Measurements from ENCODE around the gene WFDC8.

The WFDC8 gene

DNA sequence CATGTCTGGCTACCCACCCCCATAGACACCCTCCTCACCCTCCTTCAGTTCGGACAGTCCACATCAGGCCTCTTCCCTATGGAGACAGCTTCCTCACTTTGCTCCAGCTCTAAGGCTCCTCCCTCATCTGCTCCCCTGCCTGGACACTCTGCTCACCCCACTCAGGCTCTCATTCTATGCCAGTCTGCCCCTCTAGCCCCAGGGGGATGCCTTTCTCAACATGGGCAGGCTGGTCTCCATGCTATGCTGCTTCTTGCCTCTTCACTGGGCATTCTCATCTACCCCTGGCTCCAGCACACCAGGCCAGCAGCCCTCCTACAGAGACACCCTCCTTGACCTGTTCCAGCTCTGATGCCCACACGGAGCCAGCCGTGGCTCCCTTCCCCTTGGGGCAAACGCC is at the start of gene WFDC8:
Gene WFDC8, minus strand, starts transcription at position 101 of the 400 bp plus-strand sequence. Its CDS starts 37 bp downstream, at position 64.
- TF ChIP-seq Cebpa-rat (IDR thresholded peaks at IDR 0.05): no peak
- H3K9me3 ChIP-seq: no peaks in the 10 kb centered on the region

DNA sequence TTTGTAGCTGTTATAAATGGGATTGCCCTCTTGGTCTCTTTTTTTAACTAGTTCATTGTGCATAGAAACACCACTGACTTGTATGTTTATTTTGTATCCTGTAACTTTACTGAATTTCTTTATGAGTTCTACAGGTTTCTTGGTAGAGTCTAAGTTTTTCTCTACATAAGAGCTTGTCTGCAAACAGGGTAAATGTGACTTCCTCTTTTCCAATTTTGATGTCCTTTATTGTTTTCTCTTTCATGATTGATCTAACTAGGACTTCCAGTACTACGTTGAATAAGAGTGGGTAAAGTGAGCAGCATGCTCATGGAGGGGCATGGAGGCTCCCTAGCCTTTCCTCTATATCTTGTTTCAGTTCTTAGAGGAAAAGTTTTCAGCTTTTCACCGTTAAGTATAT is 47.5 kb upstream of the WFDC8 start:
- Histone ChIP-seq H3K27me3 (no peaks in the 10 kb centered on the region), H3K4me1 (peaks cover 11% of the 10 kb centered on the region), H3K9me3 (peaks cover 14% of the 10 kb centered on the region), H4K20me1 (no peaks in the 10 kb centered on the region), H3K4me3 (no peak overlapping the region), H3K36me3 (no peaks in the 10 kb centered on the region), H3K27ac (no peak overlapping the region), H3K9ac (no peak overlapping the region), H3K4me2 (no peak overlapping the region)
- no peak for TF ChIP-seq Cebpa-rat (IDR thresholded peaks at IDR 0.05)

More for the DNA sequence above, at the start of gene WFDC8:
- H3K4me3 ChIP-seq: no peak within 1 kb of the TSS
- H3K9ac ChIP-seq: no peak within 1 kb of the TSS
- no peak within 1 kb of the TSS for H3K27ac ChIP-seq
- H4K20me1 ChIP-seq: no peaks in the 10 kb centered on the region
- H3K36me3 ChIP-seq: no peaks in the 10 kb centered on the region
- H3K27me3 ChIP-seq: no peaks in the 10 kb centered on the region
- no peaks in the 10 kb centered on the region for H3K4me1 ChIP-seq
- H3K4me2 ChIP-seq: no peak within 1 kb of the TSS

DNA sequence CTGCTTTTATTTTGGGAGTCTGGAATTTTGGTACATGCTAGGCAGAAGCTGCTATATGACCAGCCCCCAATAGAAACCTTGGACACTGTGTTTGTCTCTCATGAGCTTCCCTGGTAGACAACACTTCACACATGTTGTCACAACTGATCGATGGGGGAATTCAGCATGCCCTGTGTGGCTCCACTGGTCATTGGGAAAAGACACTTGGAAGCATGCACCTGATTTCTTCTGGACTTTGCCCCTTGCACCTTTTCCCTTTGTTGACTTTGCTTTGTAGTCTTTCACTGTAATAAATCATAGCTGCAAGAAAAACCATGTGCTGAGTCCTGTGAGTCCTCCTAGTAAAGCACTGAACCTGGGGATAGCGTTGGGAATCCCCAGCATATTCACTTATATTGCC is 42.5 kb upstream of the WFDC8 start:
- H3K4me2 ChIP-seq: no peak overlapping the region
- H3K9me3 ChIP-seq: peaks cover 18% of the 10 kb centered on the region
- no peaks in the 10 kb centered on the region for H3K4me1 ChIP-seq
- no peak overlapping the region for H3K4me3 ChIP-seq
- H3K36me3 ChIP-seq: no peaks in the 10 kb centered on the region
- no peak overlapping the region for H3K9ac ChIP-seq
- H3K27me3 ChIP-seq: no peaks in the 10 kb centered on the region
- H4K20me1 ChIP-seq: no peaks in the 10 kb centered on the region
- no peak for TF ChIP-seq Cebpa-rat (IDR thresholded peaks at IDR 0.05)
- no peak overlapping the region for H3K27ac ChIP-seq

DNA sequence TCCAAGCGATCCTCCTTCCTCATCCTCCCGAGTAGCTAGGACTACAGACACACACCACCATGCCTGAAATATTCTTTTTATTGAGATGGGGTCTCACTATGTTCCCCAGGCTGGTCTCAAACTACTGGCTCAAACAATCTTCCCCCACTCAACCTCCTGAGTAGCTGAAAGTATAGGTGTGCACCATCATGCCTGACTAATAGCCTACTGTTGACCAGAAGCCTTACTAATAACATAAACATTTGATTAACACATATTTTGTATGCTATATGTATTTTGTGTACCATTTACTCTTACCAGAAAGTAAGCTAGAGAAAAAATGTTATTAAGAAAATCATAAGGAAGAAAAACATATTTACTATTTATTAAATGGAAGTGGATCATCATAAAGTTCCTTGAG is 38.5 kb upstream of the WFDC8 start:
- H3K27ac ChIP-seq: no peak overlapping the region
- H3K27me3 ChIP-seq: no peaks in the 10 kb centered on the region
- TF ChIP-seq Cebpa-rat (IDR thresholded peaks at IDR 0.05): no peak
- H3K4me2 ChIP-seq: no peak overlapping the region
- no peaks in the 10 kb centered on the region for H3K36me3 ChIP-seq
- peaks cover 4% of the 10 kb centered on the region; the same call in 1 of the 2 replicates for H3K9me3 ChIP-seq
- no peak overlapping the region for H3K9ac ChIP-seq
- H3K4me3 ChIP-seq: no peak overlapping the region
- no peaks in the 10 kb centered on the region for H4K20me1 ChIP-seq
- H3K4me1 ChIP-seq: no peaks in the 10 kb centered on the region

DNA sequence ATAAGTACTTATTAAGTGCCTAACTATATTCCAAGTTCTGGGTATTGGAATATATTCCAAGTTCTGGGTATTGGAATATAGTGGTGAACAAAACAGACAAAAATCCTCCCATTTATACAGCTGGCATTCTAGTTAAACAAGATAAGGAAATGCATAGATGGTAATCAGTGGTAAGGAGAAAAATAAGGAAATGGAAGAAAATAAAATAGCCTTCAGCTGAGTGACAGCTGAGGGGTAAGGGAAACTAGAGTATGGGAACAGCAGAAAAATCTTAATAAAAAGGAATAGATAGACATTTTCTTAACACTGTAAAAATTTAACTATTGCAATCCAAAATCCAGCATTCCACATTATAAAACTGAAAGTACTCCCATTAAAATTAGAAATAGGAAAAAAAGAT is 33.2 kb upstream of the WFDC8 start:
- peaks cover 6% of the 10 kb centered on the region for H3K4me1 ChIP-seq
- no peak for TF ChIP-seq Cebpa-rat (IDR thresholded peaks at IDR 0.05)
- H3K9ac ChIP-seq: no peak overlapping the region
- H3K27ac ChIP-seq: no peak overlapping the region
- 0 out of 2 replicates have a peak, but pooled peaks cover 2% of the 10 kb centered on the region for H3K36me3 ChIP-seq
- no peaks in the 10 kb centered on the region for H3K27me3 ChIP-seq
- no peak overlapping the region for H3K4me3 ChIP-seq
- H3K4me2 ChIP-seq: no peak overlapping the region
- H4K20me1 ChIP-seq: no peaks in the 10 kb centered on the region
- H3K9me3 ChIP-seq: peaks cover 13% of the 10 kb centered on the region

DNA sequence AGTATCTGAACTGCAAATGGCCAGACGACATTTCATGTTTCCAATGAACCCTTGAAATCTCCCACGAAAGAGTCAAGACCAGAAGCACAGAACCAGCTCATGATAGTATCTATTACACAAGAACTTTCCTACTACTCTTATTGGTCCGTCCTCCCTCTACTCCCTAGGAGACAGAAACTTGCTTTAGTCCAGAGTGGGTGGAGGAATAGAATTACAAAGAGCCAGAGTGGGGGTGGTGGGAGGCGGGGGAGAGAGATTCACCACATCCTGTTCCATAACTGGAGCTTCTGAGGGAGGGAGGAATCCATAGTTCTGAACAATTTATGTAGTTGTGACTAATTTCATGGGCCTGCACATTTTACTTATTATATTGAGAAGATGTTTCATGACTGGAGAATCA is 32.0 kb upstream of the WFDC8 start:
- no peaks in the 10 kb centered on the region for H3K27me3 ChIP-seq
- peaks cover 14% of the 10 kb centered on the region for H3K4me1 ChIP-seq
- H4K20me1 ChIP-seq: no peaks in the 10 kb centered on the region
- no peak overlapping the region for H3K27ac ChIP-seq
- H3K36me3 ChIP-seq: peaks cover 8% of the 10 kb centered on the region; the same call in 1 of the 2 replicates
- H3K9me3 ChIP-seq: peaks cover 22% of the 10 kb centered on the region
- no peak overlapping the region for H3K4me3 ChIP-seq
- no peak overlapping the region for H3K9ac ChIP-seq
- peak overlapping the region; percentile 17 for H3K4me2 ChIP-seq
- TF ChIP-seq Cebpa-rat (IDR thresholded peaks at IDR 0.05): no peak

DNA sequence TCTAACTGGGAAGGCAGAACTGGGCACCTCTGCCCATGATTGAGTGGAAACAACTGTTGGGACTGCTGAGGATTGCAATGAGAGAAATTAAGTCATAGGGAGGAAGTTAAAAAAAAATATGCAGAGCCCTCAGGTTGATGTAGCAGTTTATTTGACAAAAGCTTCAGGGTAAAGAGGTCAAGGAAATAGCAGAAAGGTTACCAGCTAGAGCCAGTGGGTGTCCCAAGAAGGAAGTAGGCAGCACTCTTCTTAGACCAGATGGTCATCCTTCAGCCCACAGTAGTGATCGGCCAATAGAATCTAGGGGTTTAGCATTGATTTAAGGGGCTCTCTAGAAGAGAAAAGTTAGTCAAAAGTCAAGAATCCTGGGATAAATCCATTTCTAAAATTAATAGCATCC is 28.7 kb upstream of the WFDC8 start:
- TF ChIP-seq Cebpa-rat (IDR thresholded peaks at IDR 0.05): no peak

DNA sequence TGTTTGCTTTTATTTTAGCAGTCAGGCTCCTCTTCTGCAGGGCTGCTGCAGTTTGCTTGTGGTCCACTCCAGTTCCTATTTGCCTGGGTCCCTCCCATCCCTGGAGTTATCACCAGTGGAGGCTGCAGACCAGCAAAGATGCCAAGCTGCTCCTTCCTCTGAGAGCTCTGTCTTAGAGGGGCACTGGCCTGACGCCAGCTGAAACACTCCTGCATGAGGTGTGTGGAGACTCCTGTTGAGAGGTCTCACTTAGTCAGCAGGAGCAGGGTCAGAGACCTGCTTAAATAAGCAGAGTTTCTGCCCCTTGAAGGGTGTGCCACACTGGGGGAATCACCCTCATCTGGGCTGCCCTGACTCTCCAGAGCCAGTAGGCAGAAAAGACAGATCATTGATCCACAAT is 16.2 kb upstream of the WFDC8 start:
- Histone ChIP-seq H3K4me2 (no peak overlapping the region), H3K27me3 (no peaks in the 10 kb centered on the region), H4K20me1 (no peaks in the 10 kb centered on the region), H3K9ac (no peak overlapping the region), H3K27ac (no peak overlapping the region), H3K9me3 (no peaks in the 10 kb centered on the region), H3K36me3 (no peaks in the 10 kb centered on the region), H3K4me3 (no peak overlapping the region), H3K4me1 (no peaks in the 10 kb centered on the region)
- no peak for TF ChIP-seq Cebpa-rat (IDR thresholded peaks at IDR 0.05)

More for the DNA sequence above, 28.7 kb upstream of the WFDC8 start:
- Histone ChIP-seq H4K20me1 (no peaks in the 10 kb centered on the region), H3K27me3 (no peaks in the 10 kb centered on the region), H3K27ac (no peak overlapping the region), H3K4me1 (peaks cover 15% of the 10 kb centered on the region), H3K9ac (no peak overlapping the region), H3K4me3 (no peak overlapping the region), H3K36me3 (peaks cover 8% of the 10 kb centered on the region; the same call in 1 of the 2 replicates), H3K9me3 (peaks cover 31% of the 10 kb centered on the region), H3K4me2 (no peak overlapping the region)

DNA sequence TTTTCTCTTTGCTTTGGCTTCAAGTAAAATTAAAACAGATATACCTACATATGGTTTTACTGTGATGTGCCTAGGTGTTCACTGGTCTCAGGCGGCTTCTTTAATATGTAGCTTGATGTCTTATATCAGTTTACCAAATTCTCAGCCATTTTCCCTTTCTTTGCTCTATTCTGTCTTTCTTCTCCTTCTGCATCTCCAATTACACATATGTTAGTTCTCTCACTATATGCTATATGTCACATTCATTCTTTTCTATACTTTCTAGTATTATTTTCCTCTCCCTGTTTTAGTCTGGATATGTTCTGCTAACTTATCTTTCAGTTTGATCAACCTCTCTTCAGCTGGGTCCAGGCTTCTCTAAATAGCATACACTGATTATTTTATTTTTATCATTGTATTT is 14.4 kb upstream of the WFDC8 start:
- Histone ChIP-seq H3K9ac (no peak overlapping the region), H3K27ac (no peak overlapping the region), H3K27me3 (no peaks in the 10 kb centered on the region), H3K4me2 (no peak overlapping the region), H3K4me3 (no peak overlapping the region), H3K9me3 (no peaks in the 10 kb centered on the region), H3K36me3 (no peaks in the 10 kb centered on the region), H4K20me1 (no peaks in the 10 kb centered on the region), H3K4me1 (no peaks in the 10 kb centered on the region)
- no peak for TF ChIP-seq Cebpa-rat (IDR thresholded peaks at IDR 0.05)

DNA sequence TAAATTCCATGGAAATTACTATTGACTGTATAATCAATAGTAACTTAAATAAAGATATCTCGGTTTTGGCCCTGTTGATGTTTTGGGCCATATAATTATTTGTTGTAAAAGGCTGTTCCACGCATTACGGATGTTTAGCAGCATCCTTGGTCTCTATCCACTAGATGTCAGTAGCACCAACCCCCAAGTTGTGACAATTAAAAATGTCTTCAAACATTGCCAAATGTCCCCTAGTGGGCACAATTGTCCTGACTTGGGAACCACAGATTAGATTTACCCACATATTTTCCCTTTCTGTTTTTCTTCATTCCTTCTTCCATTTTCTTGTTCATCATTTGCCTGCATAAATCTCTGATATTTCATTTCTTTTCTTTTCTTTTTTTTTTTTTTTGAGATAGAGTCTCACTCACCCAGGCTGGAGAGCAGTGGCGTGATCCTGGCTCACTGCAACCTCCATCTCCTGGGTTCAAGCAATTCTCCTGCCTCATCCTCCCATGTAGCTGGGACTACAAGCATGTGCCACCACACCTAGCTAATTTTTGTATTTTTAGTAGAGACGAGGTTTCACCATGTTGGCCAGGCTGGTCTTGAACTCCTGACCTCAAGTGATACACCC is 13.6 kb upstream of the WFDC8 start:
- no peak for TF ChIP-seq Cebpa-rat (IDR thresholded peaks at IDR 0.05)
- Histone ChIP-seq H3K4me1 (no peaks in the 10 kb centered on the region), H3K9me3 (no peaks in the 10 kb centered on the region), H3K9ac (no peak overlapping the region), H3K4me3 (no peak overlapping the region), H3K4me2 (no peak overlapping the region), H3K36me3 (no peaks in the 10 kb centered on the region), H4K20me1 (no peaks in the 10 kb centered on the region), H3K27ac (no peak overlapping the region), H3K27me3 (no peaks in the 10 kb centered on the region)

DNA sequence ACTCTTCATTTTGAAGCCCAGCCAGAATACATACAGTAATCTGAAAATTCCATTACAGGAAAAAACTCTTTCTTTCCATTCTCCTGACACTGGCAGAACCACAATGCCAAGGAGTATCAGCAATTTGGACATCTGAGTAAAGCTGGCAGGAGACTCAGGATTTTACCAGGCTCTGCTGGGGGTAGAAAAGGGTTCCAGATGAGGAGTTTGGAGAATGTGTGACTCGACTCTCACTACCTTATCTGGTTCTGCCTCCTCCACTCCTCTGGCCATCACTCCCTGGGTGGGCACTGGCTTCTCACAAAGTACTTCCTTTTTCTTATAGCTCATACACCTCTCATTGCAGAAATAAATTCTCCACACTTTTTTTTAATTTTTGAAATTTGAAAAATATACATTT is 10.6 kb upstream of the WFDC8 start:
- TF ChIP-seq Cebpa-rat (IDR thresholded peaks at IDR 0.05): no peak
- no peaks in the 10 kb centered on the region for H3K27me3 ChIP-seq

More for the DNA sequence above, 10.6 kb upstream of the WFDC8 start:
- H3K9me3 ChIP-seq: no peaks in the 10 kb centered on the region
- no peak overlapping the region for H3K9ac ChIP-seq
- no peak overlapping the region for H3K4me2 ChIP-seq
- H3K36me3 ChIP-seq: no peaks in the 10 kb centered on the region
- no peaks in the 10 kb centered on the region for H4K20me1 ChIP-seq
- no peaks in the 10 kb centered on the region for H3K4me1 ChIP-seq
- H3K27ac ChIP-seq: no peak overlapping the region
- no peak overlapping the region for H3K4me3 ChIP-seq
